ENCODE measurements around the gene PXDN. TPM values are rescaled to one million over a fixed set of nuclear protein-coding genes. Genes with fewer than 3 reads are reported as not detected.
A peak's percentile ranks its signal among the peaks of the same experiment; 100 is the strongest.

PXDN gene
- total and polyA plus RNA-seq, 2 donors (not counting 1 experiment from before 2014, with no cell fraction given), result 0.21 to 1.4 TPM

DNA sequence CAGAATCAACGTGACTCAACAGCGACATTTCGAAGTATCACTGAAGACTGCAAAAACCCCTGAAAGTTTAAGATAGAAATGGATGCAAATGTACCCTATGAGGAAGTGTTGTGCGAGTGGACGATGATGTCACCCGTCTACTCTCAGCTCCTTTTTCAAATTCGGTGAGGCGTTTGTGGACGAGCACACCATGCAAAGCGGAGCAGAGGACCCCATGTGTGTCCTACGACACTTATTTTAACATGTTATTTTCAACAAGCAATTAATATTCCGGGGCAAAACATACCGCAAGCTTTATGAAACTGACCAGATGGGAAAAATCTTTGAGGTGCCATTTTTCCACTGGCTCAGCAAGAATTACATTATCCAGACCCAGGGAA is 2.0 kb downstream of the PXDN start:
- H3K9me3 ChIP-seq (ENCODE audit: control extremely low read depth in 1 of 3, control insufficient read depth in 2 of 3, insufficient read depth in 1 of 3, low read length in 2 of 3), result peaks cover 0 to 8% (median 0%) of the 10 kb centered on the region in 3 donors
- H3K79me2 ChIP-seq (ENCODE audit: control insufficient read depth, insufficient read depth, low read length), result no peaks in the 10 kb centered on the region
- ChIA-PET CTCF (no interaction called here), POLR2A (no interaction called here)
- no peaks in the 10 kb centered on the region for H3K9me3 Mint-ChIP-seq (ENCODE audit: insufficient read depth)
- H4K20me1 ChIP-seq (ENCODE audit: control insufficient read depth, insufficient read depth, low read length, poor library complexity, severe bottlenecking), result no peaks in the 10 kb centered on the region
- no peak for ATAC-seq (ENCODE audit: low read depth)
- WGBS (ENCODE audit: insufficient coverage), result 47% methylated on average over 9 of the region's 13 CpGs
- peak overlapping the region; percentile 82 for H3K4me3 Mint-ChIP-seq
- peak overlapping the region; percentile 58 for H2AFZ ChIP-seq (ENCODE audit: insufficient read depth, low read depth, low read length, poor library complexity, severe bottlenecking)
- H3K4me3 ChIP-seq (ENCODE audit: control extremely low read depth in 1 of 5, extremely low read depth in 1 of 5, insufficient read depth in 1 of 5, low read depth in 2 of 5, low read length in 4 of 5), result peak overlapping the region in 3 of 5 experiments; percentile 41 to 67 (median 50)
- intact Hi-C loops (cut with micrococcal nuclease), result no loop called here
- peaks cover 16 to 17% of the 10 kb centered on the region in 2 donors for H3K4me1 ChIP-seq (ENCODE audit: control insufficient read depth in 2 of 2, insufficient read depth in 2 of 2, low read length in 2 of 2)
- H3K27ac ChIP-seq (ENCODE audit: low read length in 2 of 2), result no peak overlapping the region
- DNase-seq, result peak; percentile 53
- peaks cover 32% of the 10 kb centered on the region for H3K27me3 Mint-ChIP-seq
- no peaks in the 10 kb centered on the region for H3K36me3 ChIP-seq (replicated peaks in 1 of 2; ENCODE audit: control extremely low read depth in 1 of 2, control insufficient read depth in 1 of 2, extremely low read depth in 1 of 2, insufficient read depth in 2 of 2, low read length in 1 of 2)
- H3K27me3 ChIP-seq (replicated peaks in 1 of 4; ENCODE audit: control extremely low read depth in 1 of 4, control insufficient read depth in 3 of 4, insufficient read depth in 4 of 4, low read length in 3 of 4), result peaks cover 0 to 34% (median 0%) of the 10 kb centered on the region in 4 experiments
- peak overlapping the region; percentile 83 for H3K4me2 ChIP-seq (replicated peaks; ENCODE audit: low read depth, low read length, poor library complexity, severe bottlenecking)
- H3K4me1 Mint-ChIP-seq, result peaks cover 15% of the 10 kb centered on the region
- no peak for TF ChIP-seq CTCF (IDR thresholded peaks at IDR 0.05)
- no peak for TF ChIP-seq EZH2 (IDR thresholded peaks at IDR 0.05; ENCODE audit: borderline replicate concordance, insufficient read depth, low read depth, low read length, poor library complexity, severe bottlenecking)
- peak overlapping the region; percentile 64 for H3K9ac ChIP-seq (ENCODE audit: low read length)
- no peak overlapping the region for H3K27ac Mint-ChIP-seq

DNA sequence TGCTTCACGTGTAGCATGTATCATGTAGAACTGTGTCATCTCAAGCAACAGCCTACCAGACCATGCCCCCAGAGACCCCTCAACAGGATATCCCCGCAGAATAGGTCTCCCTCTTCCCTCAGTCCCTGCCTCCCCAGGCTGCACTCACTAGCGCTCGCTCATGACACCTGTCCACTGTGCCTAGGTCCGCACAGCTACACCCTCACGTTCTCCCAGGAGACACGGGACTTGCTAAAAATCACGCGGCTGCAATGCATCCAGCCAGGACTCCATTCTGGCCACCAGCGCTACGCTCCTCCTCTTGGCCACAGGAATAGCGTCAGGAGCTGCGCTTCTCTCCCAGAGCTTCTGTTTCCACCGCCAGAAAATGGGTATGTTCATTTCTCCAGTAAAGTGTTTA is 2.5 kb downstream of the PXDN start:
- ATAC-seq (ENCODE audit: low read depth) (no peak), DNase-seq (no peak)
- intact Hi-C loops (cut with micrococcal nuclease), result no loop called here
- H3K4me3 Mint-ChIP-seq, result peak overlapping the region; percentile 82
- H3K4me1 ChIP-seq (ENCODE audit: control insufficient read depth in 2 of 2, insufficient read depth in 2 of 2, low read length in 2 of 2), result peaks cover 16 to 17% of the 10 kb centered on the region in 2 donors
- H3K79me2 ChIP-seq (ENCODE audit: control insufficient read depth, insufficient read depth, low read length), result no peaks in the 10 kb centered on the region
- peaks cover 0 to 8% (median 0%) of the 10 kb centered on the region in 3 donors for H3K9me3 ChIP-seq (ENCODE audit: control extremely low read depth in 1 of 3, control insufficient read depth in 2 of 3, insufficient read depth in 1 of 3, low read length in 2 of 3)
- WGBS (ENCODE audit: insufficient coverage), result 91% methylated on average over 12 of the region's 14 CpGs
- ChIA-PET POLR2A (no interaction called here), CTCF (no interaction called here)
- no peak overlapping the region for H3K27ac ChIP-seq (ENCODE audit: low read length in 2 of 2)
- peaks cover 15% of the 10 kb centered on the region for H3K4me1 Mint-ChIP-seq
- H2AFZ ChIP-seq (ENCODE audit: insufficient read depth, low read depth, low read length, poor library complexity, severe bottlenecking), result no peak overlapping the region
- no peak for TF ChIP-seq CTCF (IDR thresholded peaks at IDR 0.05)
- no peak for TF ChIP-seq EZH2 (IDR thresholded peaks at IDR 0.05; ENCODE audit: borderline replicate concordance, insufficient read depth, low read depth, low read length, poor library complexity, severe bottlenecking)
- H3K27ac Mint-ChIP-seq, result no peak overlapping the region
- H3K9ac ChIP-seq (ENCODE audit: low read length), result no peak overlapping the region
- no peak overlapping the region for H3K4me3 ChIP-seq (ENCODE audit: control extremely low read depth in 1 of 5, extremely low read depth in 1 of 5, insufficient read depth in 1 of 5, low read depth in 2 of 5, low read length in 4 of 5)
- no peaks in the 10 kb centered on the region for H3K9me3 Mint-ChIP-seq (ENCODE audit: insufficient read depth)
- no peaks in the 10 kb centered on the region for H3K36me3 ChIP-seq (replicated peaks in 1 of 2; ENCODE audit: control extremely low read depth in 1 of 2, control insufficient read depth in 1 of 2, extremely low read depth in 1 of 2, insufficient read depth in 2 of 2, low read length in 1 of 2)
- no peaks in the 10 kb centered on the region for H4K20me1 ChIP-seq (ENCODE audit: control insufficient read depth, insufficient read depth, low read length, poor library complexity, severe bottlenecking)
- H3K27me3 Mint-ChIP-seq, result peaks cover 28% of the 10 kb centered on the region
- H3K27me3 ChIP-seq (replicated peaks in 1 of 4; ENCODE audit: control extremely low read depth in 1 of 4, control insufficient read depth in 3 of 4, insufficient read depth in 4 of 4, low read length in 3 of 4), result peaks cover 0 to 30% (median 0%) of the 10 kb centered on the region in 4 experiments
- H3K4me2 ChIP-seq (replicated peaks; ENCODE audit: low read depth, low read length, poor library complexity, severe bottlenecking), result no peak overlapping the region
